SK-N-SH treated with all-trans-retinoic acid at 6 μM for 48 hours (cell line): Measurements from ENCODE around the gene CDC5L.

Experiments used
- ATAC-seq: fragments of 200-7000 bp; cut with Tn5 transposase; 3 replicates; pipeline ENCODE4 v1.9.1; 2020; ENCODE audit warnings: mild to moderate bottlenecking, moderate library complexity
- ARNTL ChIP-seq: fragments of 450-650 bp; formaldehyde crosslinking; IDR thresholded peaks from 2 replicates; pipeline ENCODE4 v1.5.0; 2020; ENCODE audit warnings: low read depth, mild to moderate bottlenecking, moderate library complexity, borderline replicate concordance
- BACH2 ChIP-seq: fragments of 250-450 bp; sonication (Bioruptor Pico); IDR thresholded peaks from 2 replicates; pipeline ENCODE4 v1.9.0; 2021; ENCODE audit warnings: mild to moderate bottlenecking, borderline replicate concordance
- CSDC2 ChIP-seq: fragments of 250-450 bp; sonication (Bioruptor Pico); IDR thresholded peaks from 2 replicates; pipeline ENCODE4 v1.5.0; 2020; ENCODE audit warnings: mild to moderate bottlenecking, moderate library complexity
- ESRRG ChIP-seq: fragments of 250-450 bp; sonication (Bioruptor Pico); IDR thresholded peaks from 2 replicates; pipeline ENCODE4 v1.6.1; 2021; ENCODE audit warnings: mild to moderate bottlenecking
- GLIS3 ChIP-seq: fragments of 250-450 bp; sonication (Bioruptor Pico); IDR thresholded peaks from 2 replicates; pipeline ENCODE4 v1.5.0; 2020; ENCODE audit warnings: mild to moderate bottlenecking, moderate library complexity
- ISL1 ChIP-seq: fragments of 250-450 bp; sonication (Bioruptor Pico); IDR thresholded peaks from 2 replicates; pipeline ENCODE4 v2.1.2; 2022; ENCODE audit warnings: mild to moderate bottlenecking, moderate library complexity
- OSR1 ChIP-seq: fragments of 250-450 bp; sonication (Bioruptor Pico); IDR thresholded peaks from 2 replicates; pipeline ENCODE4 v1.8.0; 2022; ENCODE audit warnings: moderate library complexity, mild to moderate bottlenecking, inconsistent platforms
- PPARA ChIP-seq: fragments of 250-450 bp; sonication (Bioruptor Pico); IDR thresholded peaks from 2 replicates; pipeline ENCODE4 v1.5.0; 2020; ENCODE audit warnings: mild to moderate bottlenecking, borderline replicate concordance
- RARB ChIP-seq: fragments of 250-450 bp; sonication (Bioruptor Pico); IDR thresholded peaks from 2 replicates; pipeline ENCODE4 v1.8.0; 2021; ENCODE audit warnings: mild to moderate bottlenecking, moderate library complexity
- SNAI2 ChIP-seq: fragments of 250-450 bp; sonication (Bioruptor Pico); IDR thresholded peaks from 2 replicates; pipeline ENCODE4 v1.5.0; 2020; ENCODE audit warnings: mild to moderate bottlenecking, moderate library complexity
- TCF4 ChIP-seq: fragments of 250-450 bp; sonication (Bioruptor Pico); IDR thresholded peaks from 2 replicates; pipeline ENCODE4 v1.8.0; 2021; ENCODE audit warnings: mild to moderate bottlenecking, moderate library complexity, borderline replicate concordance
- TOX ChIP-seq: fragments of 250-450 bp; sonication (Bioruptor Pico); IDR thresholded peaks from 2 replicates; pipeline ENCODE4 v1.8.0; 2021; ENCODE audit warnings: mild to moderate bottlenecking, moderate library complexity, borderline replicate concordance
- ZC3H10 ChIP-seq: fragments of 250-450 bp; sonication (Bioruptor Pico); IDR thresholded peaks from 2 replicates; pipeline ENCODE4 v1.5.1; 2021; ENCODE audit warnings: mild to moderate bottlenecking, moderate library complexity
- ZFP3 ChIP-seq: fragments of 250-450 bp; sonication (Bioruptor Pico); IDR thresholded peaks from 2 replicates; pipeline ENCODE4 v1.5.0; 2020; ENCODE audit warnings: mild to moderate bottlenecking, moderate library complexity
- ZFP30 ChIP-seq: fragments of 450-650 bp; formaldehyde crosslinking; IDR thresholded peaks from 2 replicates; pipeline ENCODE4 v1.5.0; 2022; ENCODE audit warnings: mild to moderate bottlenecking, moderate library complexity
- ZNF565 ChIP-seq: fragments of 450-650 bp; formaldehyde crosslinking; conservative IDR thresholded peaks from 2 replicates; pipeline ENCODE4 v1.5.0; 2020; ENCODE audit warnings: low read depth, mild to moderate bottlenecking, moderate library complexity
- ZNF70 ChIP-seq: fragments of 450-650 bp; formaldehyde crosslinking; IDR thresholded peaks from 2 replicates; pipeline ENCODE4 v1.5.0; 2020; ENCODE audit warnings: mild to moderate bottlenecking, moderate library complexity
- ZNF8 ChIP-seq: fragments of 450-650 bp; formaldehyde crosslinking; IDR thresholded peaks from 2 replicates; pipeline ENCODE4 v1.5.0; 2020; ENCODE audit warnings: mild to moderate bottlenecking, moderate library complexity
- TF ChIP-seq, protein P1 (sequence below): fragments of 250-450 bp; sonication (Bioruptor Pico); IDR thresholded peaks from 2 replicates; pipeline ENCODE4 v1.8.0; 2020; ENCODE audit warnings: mild to moderate bottlenecking, moderate library complexity, borderline replicate concordance
- TF ChIP-seq, protein P2 (sequence below): fragments of 250-450 bp; sonication (Bioruptor Pico); IDR thresholded peaks from 2 replicates; pipeline ENCODE4 v1.5.1; 2021; ENCODE audit warnings: mild to moderate bottlenecking, moderate library complexity
- TF ChIP-seq, protein P3 (sequence below): fragments of 250-450 bp; sonication (Bioruptor Pico); IDR thresholded peaks from 2 replicates; pipeline ENCODE4 v1.5.0; 2020; ENCODE audit warnings: mild to moderate bottlenecking, moderate library complexity
- TF ChIP-seq, protein P4 (sequence below): fragments of 250-450 bp; sonication (Bioruptor Pico); IDR thresholded peaks from 2 replicates; pipeline ENCODE4 v1.8.0; 2021; ENCODE audit warnings: low read depth, mild to moderate bottlenecking, moderate library complexity, borderline replicate concordance
- TF ChIP-seq, protein P5 (sequence below): fragments of 250-450 bp; sonication (Bioruptor Pico); IDR thresholded peaks from 2 replicates; pipeline ENCODE4 v1.5.1; 2020; ENCODE audit warnings: low read depth, mild to moderate bottlenecking, moderate library complexity

Gene CDC5L

DNA sequence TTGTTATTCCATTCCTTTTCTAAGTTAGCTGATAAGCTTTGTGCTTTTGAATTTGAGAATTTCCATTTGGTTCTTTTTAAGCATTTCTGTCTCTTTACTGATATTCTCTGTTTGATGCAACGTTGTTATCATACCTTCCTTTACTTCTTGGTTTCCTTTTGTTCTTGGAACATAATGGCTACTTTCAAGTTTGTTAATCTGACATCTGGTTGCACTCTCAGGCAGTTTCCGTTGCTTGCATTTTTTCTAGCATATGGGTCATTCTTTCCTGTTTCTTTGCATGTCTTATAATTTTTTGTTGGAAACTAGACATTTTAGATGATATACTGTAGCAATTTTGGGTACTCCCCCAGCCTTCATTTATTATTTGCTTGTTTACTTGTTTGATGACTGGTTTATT is 12.5 kb downstream of the CDC5L start:
- ATAC-seq: no peak
- TF ChIP-seq ARNTL (CRISPR knock-in tag) (no peak), ZFP30 (CRISPR knock-in tag) (no peak), ZFP3 (CRISPR knock-in tag) (no peak), BACH2 (no peak), ZNF70 (CRISPR knock-in tag) (no peak), TOX (CRISPR knock-in tag) (no peak), GLIS3 (no peak), PPARA (CRISPR knock-in tag) (no peak), TCF4 (CRISPR knock-in tag) (no peak), CSDC2 (CRISPR knock-in tag) (no peak), RARB (CRISPR knock-in tag) (no peak), SNAI2 (CRISPR knock-in tag) (no peak), ESRRG (CRISPR knock-in tag) (no peak), OSR1 (CRISPR knock-in tag) (no peak)
- TF ChIP-seq, protein P1, sequence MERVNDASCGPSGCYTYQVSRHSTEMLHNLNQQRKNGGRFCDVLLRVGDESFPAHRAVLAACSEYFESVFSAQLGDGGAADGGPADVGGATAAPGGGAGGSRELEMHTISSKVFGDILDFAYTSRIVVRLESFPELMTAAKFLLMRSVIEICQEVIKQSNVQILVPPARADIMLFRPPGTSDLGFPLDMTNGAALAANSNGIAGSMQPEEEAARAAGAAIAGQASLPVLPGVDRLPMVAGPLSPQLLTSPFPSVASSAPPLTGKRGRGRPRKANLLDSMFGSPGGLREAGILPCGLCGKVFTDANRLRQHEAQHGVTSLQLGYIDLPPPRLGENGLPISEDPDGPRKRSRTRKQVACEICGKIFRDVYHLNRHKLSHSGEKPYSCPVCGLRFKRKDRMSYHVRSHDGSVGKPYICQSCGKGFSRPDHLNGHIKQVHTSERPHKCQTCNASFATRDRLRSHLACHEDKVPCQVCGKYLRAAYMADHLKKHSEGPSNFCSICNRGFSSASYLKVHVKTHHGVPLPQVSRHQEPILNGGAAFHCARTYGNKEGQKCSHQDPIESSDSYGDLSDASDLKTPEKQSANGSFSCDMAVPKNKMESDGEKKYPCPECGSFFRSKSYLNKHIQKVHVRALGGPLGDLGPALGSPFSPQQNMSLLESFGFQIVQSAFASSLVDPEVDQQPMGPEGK: no peak
- TF ChIP-seq, protein P2, sequence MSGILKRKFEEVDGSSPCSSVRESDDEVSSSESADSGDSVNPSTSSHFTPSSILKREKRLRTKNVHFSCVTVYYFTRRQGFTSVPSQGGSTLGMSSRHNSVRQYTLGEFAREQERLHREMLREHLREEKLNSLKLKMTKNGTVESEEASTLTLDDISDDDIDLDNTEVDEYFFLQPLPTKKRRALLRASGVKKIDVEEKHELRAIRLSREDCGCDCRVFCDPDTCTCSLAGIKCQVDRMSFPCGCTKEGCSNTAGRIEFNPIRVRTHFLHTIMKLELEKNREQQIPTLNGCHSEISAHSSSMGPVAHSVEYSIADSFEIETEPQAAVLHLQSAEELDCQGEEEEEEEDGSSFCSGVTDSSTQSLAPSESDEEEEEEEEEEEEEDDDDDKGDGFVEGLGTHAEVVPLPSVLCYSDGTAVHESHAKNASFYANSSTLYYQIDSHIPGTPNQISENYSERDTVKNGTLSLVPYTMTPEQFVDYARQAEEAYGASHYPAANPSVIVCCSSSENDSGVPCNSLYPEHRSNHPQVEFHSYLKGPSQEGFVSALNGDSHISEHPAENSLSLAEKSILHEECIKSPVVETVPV (CRISPR knock-in tag): no peak
- TF ChIP-seq, all 23 proteins: peak for 0

DNA sequence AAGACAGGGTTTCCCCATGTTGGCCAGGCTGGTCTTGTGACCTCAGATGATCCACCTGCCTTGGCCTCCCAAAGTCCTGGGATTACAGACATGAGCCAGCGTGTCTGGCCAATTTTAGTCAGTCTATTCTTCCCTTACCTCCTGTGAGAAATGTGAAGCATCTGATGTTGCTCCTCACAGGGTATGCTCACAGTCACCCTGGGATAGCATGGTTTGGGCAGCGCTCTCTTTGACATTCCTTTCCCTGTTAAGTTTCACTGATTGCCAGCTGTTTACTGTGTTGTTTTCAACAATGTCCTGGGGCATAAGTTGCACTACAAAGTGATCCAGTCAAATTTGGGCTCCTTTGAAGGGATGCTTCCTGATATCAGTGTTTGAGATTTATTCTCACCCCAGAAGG is 13.1 kb downstream of the CDC5L start:
- no peak for TF ChIP-seq BACH2
- no peak for ATAC-seq

DNA sequence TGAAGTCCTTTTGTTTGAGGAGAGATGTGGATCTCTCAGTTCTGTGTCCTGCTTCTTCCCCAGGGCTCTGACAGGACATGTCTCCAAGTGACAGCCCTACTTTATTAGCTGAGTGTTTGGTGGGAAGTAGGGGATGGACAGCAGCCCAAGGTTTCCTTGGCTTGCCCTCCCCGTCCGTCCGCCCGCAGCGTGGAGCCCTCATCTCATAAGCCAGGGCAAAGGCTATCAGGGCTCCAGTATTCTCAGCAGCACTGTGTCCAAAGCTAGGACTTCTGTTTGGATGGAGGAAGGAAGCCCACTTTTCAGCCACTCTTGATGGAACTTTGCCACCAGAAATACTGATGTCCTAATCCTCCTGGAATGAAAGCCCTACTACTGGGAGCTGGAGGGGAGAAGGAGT is 13.6 kb downstream of the CDC5L start:
- TF ChIP-seq ZNF8 (CRISPR knock-in tag) (no peak), BACH2 (no peak), PPARA (CRISPR knock-in tag) (no peak)
- ATAC-seq: no peak

DNA sequence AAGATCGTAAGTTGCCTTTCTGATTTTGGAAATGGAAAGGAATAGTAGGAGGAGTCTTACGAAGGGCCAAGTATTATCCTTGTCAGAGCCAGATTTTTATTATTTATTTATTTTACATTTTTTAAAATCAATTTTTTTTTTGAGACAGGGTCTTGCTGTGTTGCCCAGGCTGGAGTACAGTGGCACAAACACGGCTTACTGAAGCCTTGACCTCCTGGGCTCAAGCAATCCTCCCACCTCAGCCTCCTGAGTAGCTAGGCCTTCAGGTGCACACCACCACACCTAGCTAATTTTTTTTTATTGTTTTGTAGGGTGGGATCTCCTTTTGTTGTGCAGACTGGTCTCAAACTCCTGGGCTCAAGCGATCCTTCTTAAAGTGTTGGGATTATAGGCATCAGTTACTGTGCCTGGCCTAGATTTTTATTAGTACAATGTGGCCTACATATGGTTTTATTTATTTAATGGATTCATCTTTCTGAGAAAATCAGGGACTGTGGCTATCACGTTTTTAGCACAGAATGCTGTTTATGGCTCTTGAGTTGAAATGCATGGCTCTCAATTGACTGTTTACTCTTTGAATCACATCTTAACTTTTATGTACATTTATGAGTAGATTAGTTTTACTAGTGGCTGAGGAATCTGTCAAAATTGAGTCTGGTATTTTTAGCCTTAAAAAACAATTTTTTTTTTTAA is 16.7 kb downstream of the CDC5L start:
- TF ChIP-seq, protein P3, sequence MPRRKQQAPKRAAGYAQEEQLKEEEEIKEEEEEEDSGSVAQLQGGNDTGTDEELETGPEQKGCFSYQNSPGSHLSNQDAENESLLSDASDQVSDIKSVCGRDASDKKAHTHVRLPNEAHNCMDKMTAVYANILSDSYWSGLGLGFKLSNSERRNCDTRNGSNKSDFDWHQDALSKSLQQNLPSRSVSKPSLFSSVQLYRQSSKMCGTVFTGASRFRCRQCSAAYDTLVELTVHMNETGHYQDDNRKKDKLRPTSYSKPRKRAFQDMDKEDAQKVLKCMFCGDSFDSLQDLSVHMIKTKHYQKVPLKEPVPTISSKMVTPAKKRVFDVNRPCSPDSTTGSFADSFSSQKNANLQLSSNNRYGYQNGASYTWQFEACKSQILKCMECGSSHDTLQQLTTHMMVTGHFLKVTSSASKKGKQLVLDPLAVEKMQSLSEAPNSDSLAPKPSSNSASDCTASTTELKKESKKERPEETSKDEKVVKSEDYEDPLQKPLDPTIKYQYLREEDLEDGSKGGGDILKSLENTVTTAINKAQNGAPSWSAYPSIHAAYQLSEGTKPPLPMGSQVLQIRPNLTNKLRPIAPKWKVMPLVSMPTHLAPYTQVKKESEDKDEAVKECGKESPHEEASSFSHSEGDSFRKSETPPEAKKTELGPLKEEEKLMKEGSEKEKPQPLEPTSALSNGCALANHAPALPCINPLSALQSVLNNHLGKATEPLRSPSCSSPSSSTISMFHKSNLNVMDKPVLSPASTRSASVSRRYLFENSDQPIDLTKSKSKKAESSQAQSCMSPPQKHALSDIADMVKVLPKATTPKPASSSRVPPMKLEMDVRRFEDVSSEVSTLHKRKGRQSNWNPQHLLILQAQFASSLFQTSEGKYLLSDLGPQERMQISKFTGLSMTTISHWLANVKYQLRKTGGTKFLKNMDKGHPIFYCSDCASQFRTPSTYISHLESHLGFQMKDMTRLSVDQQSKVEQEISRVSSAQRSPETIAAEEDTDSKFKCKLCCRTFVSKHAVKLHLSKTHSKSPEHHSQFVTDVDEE (CRISPR knock-in tag): no peak
- TF ChIP-seq TCF4 (CRISPR knock-in tag) (no peak), ESRRG (CRISPR knock-in tag) (no peak), ISL1 (CRISPR knock-in tag) (no peak), ZC3H10 (CRISPR knock-in tag) (no peak), BACH2 (no peak), ZFP30 (CRISPR knock-in tag) (no peak), TOX (CRISPR knock-in tag) (no peak), ZNF565 (CRISPR knock-in tag) (no peak), ZNF70 (CRISPR knock-in tag) (no peak), ZFP3 (CRISPR knock-in tag) (no peak), PPARA (CRISPR knock-in tag) (no peak), ZNF8 (CRISPR knock-in tag) (no peak), OSR1 (CRISPR knock-in tag) (no peak), CSDC2 (CRISPR knock-in tag) (no peak)
- TF ChIP-seq, protein P4, sequence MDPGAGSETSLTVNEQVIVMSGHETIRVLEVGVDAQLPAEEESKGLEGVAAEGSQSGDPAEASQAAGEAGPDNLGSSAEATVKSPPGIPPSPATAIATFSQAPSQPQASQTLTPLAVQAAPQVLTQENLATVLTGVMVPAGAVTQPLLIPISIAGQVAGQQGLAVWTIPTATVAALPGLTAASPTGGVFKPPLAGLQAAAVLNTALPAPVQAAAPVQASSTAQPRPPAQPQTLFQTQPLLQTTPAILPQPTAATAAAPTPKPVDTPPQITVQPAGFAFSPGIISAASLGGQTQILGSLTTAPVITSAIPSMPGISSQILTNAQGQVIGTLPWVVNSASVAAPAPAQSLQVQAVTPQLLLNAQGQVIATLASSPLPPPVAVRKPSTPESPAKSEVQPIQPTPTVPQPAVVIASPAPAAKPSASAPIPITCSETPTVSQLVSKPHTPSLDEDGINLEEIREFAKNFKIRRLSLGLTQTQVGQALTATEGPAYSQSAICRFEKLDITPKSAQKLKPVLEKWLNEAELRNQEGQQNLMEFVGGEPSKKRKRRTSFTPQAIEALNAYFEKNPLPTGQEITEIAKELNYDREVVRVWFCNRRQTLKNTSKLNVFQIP (CRISPR knock-in tag): no peak
- TF ChIP-seq, protein P5, sequence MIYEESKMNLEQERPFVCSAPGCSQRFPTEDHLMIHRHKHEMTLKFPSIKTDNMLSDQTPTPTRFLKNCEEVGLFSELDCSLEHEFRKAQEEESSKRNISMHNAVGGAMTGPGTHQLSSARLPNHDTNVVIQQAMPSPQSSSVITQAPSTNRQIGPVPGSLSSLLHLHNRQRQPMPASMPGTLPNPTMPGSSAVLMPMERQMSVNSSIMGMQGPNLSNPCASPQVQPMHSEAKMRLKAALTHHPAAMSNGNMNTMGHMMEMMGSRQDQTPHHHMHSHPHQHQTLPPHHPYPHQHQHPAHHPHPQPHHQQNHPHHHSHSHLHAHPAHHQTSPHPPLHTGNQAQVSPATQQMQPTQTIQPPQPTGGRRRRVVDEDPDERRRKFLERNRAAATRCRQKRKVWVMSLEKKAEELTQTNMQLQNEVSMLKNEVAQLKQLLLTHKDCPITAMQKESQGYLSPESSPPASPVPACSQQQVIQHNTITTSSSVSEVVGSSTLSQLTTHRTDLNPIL (CRISPR knock-in tag): no peak
- TF ChIP-seq, protein P1: no peak
- TF ChIP-seq, protein P2 (CRISPR knock-in tag): no peak
- ATAC-seq: no peak
